ENCODE data around the gene PHF11. TPM values are rescaled to one million over a fixed set of nuclear protein-coding genes. Genes with fewer than 3 reads are reported as not detected.

The PHF11 gene
- polyA plus RNA-seq, 1 donor (not counting 4 experiments of a cell fraction or from before 2014, with no cell fraction given): 32.9 TPM

DNA sequence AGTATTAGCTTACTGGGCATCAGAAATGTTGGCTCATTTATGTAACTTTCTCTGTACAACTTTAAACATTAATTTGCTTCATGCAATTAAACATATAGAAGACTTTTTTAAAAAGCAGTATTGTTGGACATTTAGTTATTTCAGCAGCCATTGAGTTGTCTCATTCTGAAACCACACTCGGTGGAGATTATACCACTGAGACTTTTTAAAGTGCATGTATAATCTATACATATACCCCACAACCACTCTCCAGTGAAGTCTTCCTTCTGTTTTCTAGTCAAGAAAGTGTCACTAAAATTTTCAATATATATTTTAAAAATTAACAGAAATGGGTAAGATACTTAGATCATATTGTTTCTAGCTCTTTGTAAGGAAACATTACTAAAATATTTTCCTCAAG is 36.2 kb upstream of the PHF11 start:
- no peaks in the 10 kb centered on the region for H3K9me1 ChIP-seq (ENCODE audit: control insufficient read depth, extremely low read depth, insufficient read depth, low read length)
- TF ChIP-seq, protein P1, sequence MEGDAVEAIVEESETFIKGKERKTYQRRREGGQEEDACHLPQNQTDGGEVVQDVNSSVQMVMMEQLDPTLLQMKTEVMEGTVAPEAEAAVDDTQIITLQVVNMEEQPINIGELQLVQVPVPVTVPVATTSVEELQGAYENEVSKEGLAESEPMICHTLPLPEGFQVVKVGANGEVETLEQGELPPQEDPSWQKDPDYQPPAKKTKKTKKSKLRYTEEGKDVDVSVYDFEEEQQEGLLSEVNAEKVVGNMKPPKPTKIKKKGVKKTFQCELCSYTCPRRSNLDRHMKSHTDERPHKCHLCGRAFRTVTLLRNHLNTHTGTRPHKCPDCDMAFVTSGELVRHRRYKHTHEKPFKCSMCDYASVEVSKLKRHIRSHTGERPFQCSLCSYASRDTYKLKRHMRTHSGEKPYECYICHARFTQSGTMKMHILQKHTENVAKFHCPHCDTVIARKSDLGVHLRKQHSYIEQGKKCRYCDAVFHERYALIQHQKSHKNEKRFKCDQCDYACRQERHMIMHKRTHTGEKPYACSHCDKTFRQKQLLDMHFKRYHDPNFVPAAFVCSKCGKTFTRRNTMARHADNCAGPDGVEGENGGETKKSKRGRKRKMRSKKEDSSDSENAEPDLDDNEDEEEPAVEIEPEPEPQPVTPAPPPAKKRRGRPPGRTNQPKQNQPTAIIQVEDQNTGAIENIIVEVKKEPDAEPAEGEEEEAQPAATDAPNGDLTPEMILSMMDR (optimal IDR thresholded peaks at IDR 0.05 in 1 of 3, IDR thresholded peaks at IDR 0.05 in 1 of 3, conservative IDR thresholded peaks at IDR 0.05 in 1 of 3; ENCODE audit: extremely low read depth in 1 of 3, insufficient read depth in 2 of 3, low read length in 3 of 3): no peak
- no peak for TF ChIP-seq EZH2 (IDR thresholded peaks at IDR 0.05; ENCODE audit: low read length)
- DNase-seq (ENCODE audit: low read depth, low spot score) (no peak), FAIRE-seq (no peak)
- no peak overlapping the region for H3K4me2 ChIP-seq (ENCODE audit: control insufficient read depth, extremely low read depth, insufficient read depth, low read depth, low read length)
- no peaks in the 10 kb centered on the region for H4K20me1 ChIP-seq (ENCODE audit: control insufficient read depth, extremely low read depth, insufficient read depth, low read length)
- dilution Hi-C loops (cut with MboI; ENCODE audit: extremely low pct_ligation_motif_present, low sequenced_read_pairs): no loop called here
- H3K27me3 ChIP-seq (ENCODE audit: control insufficient read depth, extremely low read depth, insufficient read depth, low read length): no peaks in the 10 kb centered on the region
- H3K9ac ChIP-seq (ENCODE audit: control insufficient read depth, extremely low read depth, insufficient read depth, low read length): no peak overlapping the region
- no peak overlapping the region for H3K27ac ChIP-seq (ENCODE audit: control insufficient read depth, insufficient read depth, low read length)
- no peak overlapping the region for H2AFZ ChIP-seq (ENCODE audit: control insufficient read depth, low read length)
- H3K4me1 ChIP-seq (ENCODE audit: control insufficient read depth, extremely low read depth, insufficient read depth, low read length): no peaks in the 10 kb centered on the region
- peaks cover 0 to 6% of the 10 kb centered on the region in 2 experiments for H3K36me3 ChIP-seq (ENCODE audit: control insufficient read depth in 2 of 2, extremely low read depth in 1 of 2, insufficient read depth in 2 of 2, low read length in 2 of 2)
- H3K9me3 ChIP-seq (ENCODE audit: control insufficient read depth, low read depth, low read length): no peaks in the 10 kb centered on the region
- H3K4me3 ChIP-seq (ENCODE audit: control insufficient read depth in 2 of 3, extremely low read depth in 1 of 3, insufficient read depth in 2 of 3, low read depth in 1 of 3, low read length in 3 of 3): no peak overlapping the region
- no peaks in the 10 kb centered on the region for H3K79me2 ChIP-seq (ENCODE audit: control insufficient read depth, insufficient read depth, low read length)

DNA sequence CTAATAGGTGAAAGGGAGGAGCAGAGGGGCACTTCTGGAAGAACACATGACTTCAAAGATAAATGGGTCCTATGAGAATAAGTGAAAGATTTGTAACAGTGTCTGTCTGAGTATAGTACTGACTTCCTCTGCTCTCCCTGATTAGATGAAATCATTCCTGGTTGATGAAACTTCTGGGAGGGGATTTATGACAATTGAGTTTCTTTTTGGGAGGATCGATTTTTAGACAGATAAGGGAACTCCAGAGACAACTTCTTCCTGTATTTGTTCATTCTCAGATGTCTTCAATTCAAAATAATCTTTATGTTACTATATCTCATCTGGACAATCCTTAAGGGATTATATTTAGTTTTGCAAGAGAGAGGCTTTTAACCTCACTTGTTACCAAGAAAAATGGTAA is 31.7 kb upstream of the PHF11 start:
- Histone ChIP-seq H3K9ac (ENCODE audit: control insufficient read depth, extremely low read depth, insufficient read depth, low read length) (no peak overlapping the region), H3K79me2 (ENCODE audit: control insufficient read depth, insufficient read depth, low read length) (no peaks in the 10 kb centered on the region), H2AFZ (ENCODE audit: control insufficient read depth, low read length) (no peak overlapping the region), H3K4me2 (ENCODE audit: control insufficient read depth, extremely low read depth, insufficient read depth, low read depth, low read length) (no peak overlapping the region), H3K27ac (ENCODE audit: control insufficient read depth, insufficient read depth, low read length) (no peak overlapping the region), H4K20me1 (ENCODE audit: control insufficient read depth, extremely low read depth, insufficient read depth, low read length) (no peaks in the 10 kb centered on the region), H3K9me3 (ENCODE audit: control insufficient read depth, low read depth, low read length) (no peaks in the 10 kb centered on the region), H3K9me1 (ENCODE audit: control insufficient read depth, extremely low read depth, insufficient read depth, low read length) (no peaks in the 10 kb centered on the region), H3K27me3 (ENCODE audit: control insufficient read depth, extremely low read depth, insufficient read depth, low read length) (no peaks in the 10 kb centered on the region), H3K4me3 (ENCODE audit: control insufficient read depth in 2 of 3, extremely low read depth in 1 of 3, insufficient read depth in 2 of 3, low read depth in 1 of 3, low read length in 3 of 3) (no peak overlapping the region), H3K36me3 (ENCODE audit: control insufficient read depth in 2 of 2, extremely low read depth in 1 of 2, insufficient read depth in 2 of 2, low read length in 2 of 2) (peaks cover 0 to 9% of the 10 kb centered on the region in 2 experiments), H3K4me1 (ENCODE audit: control insufficient read depth, extremely low read depth, insufficient read depth, low read length) (no peaks in the 10 kb centered on the region)
- dilution Hi-C loops (cut with MboI; ENCODE audit: extremely low pct_ligation_motif_present, low sequenced_read_pairs): no loop called here
- DNase-seq (ENCODE audit: low read depth, low spot score) (no peak), FAIRE-seq (no peak)
- no peak for TF ChIP-seq EZH2 (IDR thresholded peaks at IDR 0.05; ENCODE audit: low read length)
- TF ChIP-seq, protein P1 (optimal IDR thresholded peaks at IDR 0.05 in 1 of 3, IDR thresholded peaks at IDR 0.05 in 1 of 3, conservative IDR thresholded peaks at IDR 0.05 in 1 of 3; ENCODE audit: extremely low read depth in 1 of 3, insufficient read depth in 2 of 3, low read length in 3 of 3): no peak
